Measurements from ENCODE around the gene SDK1.

DNA sequence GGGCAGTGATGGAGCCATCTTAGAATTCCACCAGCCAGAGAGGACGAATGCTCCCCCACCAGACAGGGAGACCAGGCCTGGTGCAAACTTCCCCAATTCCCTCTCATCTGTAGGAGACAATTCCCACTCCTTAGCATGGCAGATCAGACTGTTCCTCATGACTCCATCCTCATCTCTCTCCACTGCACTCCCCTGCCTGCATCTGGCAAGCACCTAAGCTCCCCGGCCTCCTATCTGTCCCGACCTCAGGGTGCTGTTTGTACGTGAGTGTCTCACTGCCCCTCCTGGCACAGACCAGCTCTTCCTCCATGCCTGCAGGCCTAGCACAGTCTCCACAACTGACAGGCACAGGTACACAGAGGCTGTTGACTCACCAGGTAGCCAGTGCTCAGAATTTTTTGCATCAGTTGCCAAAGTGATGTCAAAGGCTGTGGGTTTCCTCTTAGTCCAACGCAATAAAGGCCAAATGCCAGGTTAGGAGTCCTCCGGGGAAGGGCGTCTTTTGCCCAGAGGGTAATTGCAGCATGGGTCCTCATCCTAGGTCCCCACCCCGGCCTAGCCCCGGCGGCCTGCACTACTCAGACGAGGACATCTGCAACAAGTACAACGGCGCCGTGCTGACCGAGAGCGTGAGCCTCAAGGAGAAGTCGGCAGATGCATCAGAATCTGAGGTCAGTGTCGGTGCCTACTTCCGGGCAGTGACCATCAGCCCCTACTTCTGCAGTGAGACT, 944.2 kb downstream of the SDK1 start:
- TF ChIP-seq, protein P1, sequence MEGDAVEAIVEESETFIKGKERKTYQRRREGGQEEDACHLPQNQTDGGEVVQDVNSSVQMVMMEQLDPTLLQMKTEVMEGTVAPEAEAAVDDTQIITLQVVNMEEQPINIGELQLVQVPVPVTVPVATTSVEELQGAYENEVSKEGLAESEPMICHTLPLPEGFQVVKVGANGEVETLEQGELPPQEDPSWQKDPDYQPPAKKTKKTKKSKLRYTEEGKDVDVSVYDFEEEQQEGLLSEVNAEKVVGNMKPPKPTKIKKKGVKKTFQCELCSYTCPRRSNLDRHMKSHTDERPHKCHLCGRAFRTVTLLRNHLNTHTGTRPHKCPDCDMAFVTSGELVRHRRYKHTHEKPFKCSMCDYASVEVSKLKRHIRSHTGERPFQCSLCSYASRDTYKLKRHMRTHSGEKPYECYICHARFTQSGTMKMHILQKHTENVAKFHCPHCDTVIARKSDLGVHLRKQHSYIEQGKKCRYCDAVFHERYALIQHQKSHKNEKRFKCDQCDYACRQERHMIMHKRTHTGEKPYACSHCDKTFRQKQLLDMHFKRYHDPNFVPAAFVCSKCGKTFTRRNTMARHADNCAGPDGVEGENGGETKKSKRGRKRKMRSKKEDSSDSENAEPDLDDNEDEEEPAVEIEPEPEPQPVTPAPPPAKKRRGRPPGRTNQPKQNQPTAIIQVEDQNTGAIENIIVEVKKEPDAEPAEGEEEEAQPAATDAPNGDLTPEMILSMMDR (IDR thresholded peaks at IDR 0.05; ENCODE audit: low read depth, low read length, missing input control): no peak
- no peak for TF ChIP-seq SP1 (IDR thresholded peaks at IDR 0.05)
- TF ChIP-seq REST (IDR thresholded peaks at IDR 0.05): no peak
- no peak for TF ChIP-seq TAF1 (conservative IDR thresholded peaks at IDR 0.05)
- TF ChIP-seq GABPA (IDR thresholded peaks at IDR 0.05 in 1 of 2, conservative IDR thresholded peaks at IDR 0.05 in 1 of 2): no peak
- TF ChIP-seq YY1 (IDR thresholded peaks at IDR 0.05): no peak
- no peak for TF ChIP-seq RAD21 (IDR thresholded peaks at IDR 0.05)
- TF ChIP-seq ATF3 (IDR thresholded peaks at IDR 0.05): no peak
- TF ChIP-seq MAX (IDR thresholded peaks at IDR 0.05): no peak

All from liver (tissue), 3 donors.